ENCODE measurements around the gene UPF1.

GRCh38 chr19:18798384-18799352 is 33.1 kb upstream of the UPF1 start:
- TF ChIP-seq POLR2AphosphoS5 (IDR thresholded peaks at IDR 0.05; ENCODE audit: low read depth, low read length) (no peak), POLR2A (IDR thresholded peaks at IDR 0.05; ENCODE audit: low read depth, low read length) (no peak)
